ENCODE measurements around the gene ZC2HC1C. TPM values are rescaled to one million over a fixed set of nuclear protein-coding genes. Genes with fewer than 3 reads are reported as not detected.
"Not testable (repeated sequence)": the region's sequence is repeated elsewhere in the genome, so short reads cannot be mapped to it uniquely, and the experiment has no call there.

The ZC2HC1C gene
- total RNA-seq, 3 donors from 2014 or later = 4.0 to 4.8 (median 4.7) TPM

DNA sequence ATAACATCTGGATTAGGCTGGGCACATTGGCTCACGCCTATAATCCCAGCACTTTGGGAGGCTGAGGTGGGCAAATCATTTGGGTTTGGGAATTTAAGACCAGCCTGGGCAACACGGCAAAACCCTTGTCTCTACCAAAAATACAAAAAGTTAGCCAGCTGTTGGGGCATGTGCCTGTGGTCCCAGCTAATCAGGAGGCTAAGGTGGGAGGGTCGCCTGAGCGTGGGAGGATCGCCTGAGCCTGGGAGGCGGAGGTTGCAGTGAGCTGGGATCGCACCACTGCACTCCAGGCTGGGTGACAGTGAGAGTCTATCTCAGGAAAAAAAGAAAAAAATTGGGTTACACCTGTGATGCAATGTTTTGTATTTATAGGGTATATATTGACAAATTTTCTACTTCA, 52.1 kb downstream of the ZC2HC1C start:
- no peaks in the 10 kb centered on the region for H3K9me3 ChIP-seq
- no peaks in the 10 kb centered on the region for H3K36me3 ChIP-seq (ENCODE audit: low read depth)
- peaks cover 11% of the 10 kb centered on the region for H3K4me1 ChIP-seq (ENCODE audit: low read depth)
- H3K4me3 ChIP-seq = no peak overlapping the region
- TF ChIP-seq, protein P1, sequence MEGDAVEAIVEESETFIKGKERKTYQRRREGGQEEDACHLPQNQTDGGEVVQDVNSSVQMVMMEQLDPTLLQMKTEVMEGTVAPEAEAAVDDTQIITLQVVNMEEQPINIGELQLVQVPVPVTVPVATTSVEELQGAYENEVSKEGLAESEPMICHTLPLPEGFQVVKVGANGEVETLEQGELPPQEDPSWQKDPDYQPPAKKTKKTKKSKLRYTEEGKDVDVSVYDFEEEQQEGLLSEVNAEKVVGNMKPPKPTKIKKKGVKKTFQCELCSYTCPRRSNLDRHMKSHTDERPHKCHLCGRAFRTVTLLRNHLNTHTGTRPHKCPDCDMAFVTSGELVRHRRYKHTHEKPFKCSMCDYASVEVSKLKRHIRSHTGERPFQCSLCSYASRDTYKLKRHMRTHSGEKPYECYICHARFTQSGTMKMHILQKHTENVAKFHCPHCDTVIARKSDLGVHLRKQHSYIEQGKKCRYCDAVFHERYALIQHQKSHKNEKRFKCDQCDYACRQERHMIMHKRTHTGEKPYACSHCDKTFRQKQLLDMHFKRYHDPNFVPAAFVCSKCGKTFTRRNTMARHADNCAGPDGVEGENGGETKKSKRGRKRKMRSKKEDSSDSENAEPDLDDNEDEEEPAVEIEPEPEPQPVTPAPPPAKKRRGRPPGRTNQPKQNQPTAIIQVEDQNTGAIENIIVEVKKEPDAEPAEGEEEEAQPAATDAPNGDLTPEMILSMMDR (IDR thresholded peaks at IDR 0.05) = no peak
- no peak for ATAC-seq
- intact Hi-C loops (cut with DNase I, micrococcal nuclease) = no loop called here
- DNase-seq = no peak

DNA sequence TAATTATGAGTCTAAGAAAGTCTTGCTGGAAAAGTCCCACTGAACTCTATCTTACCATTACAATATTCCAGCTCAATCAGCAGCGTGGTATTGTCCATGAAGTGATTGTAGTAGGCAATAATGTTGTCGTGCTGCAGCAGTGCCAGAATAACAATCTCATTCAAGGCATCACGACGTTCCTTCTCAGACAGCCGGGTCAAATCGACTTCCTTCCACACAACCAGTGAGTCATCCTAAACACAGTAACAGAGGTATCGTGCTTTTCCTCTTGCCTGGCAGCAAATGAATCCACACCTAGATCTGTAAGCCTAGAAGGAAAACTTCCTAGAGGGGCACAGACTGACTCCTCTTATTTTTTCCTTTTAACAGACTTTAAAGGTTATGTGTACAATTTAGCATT, 54.5 kb downstream of the ZC2HC1C start:
- DNase-seq = no peak
- H3K4me1 ChIP-seq (ENCODE audit: low read depth) = peaks cover 28% of the 10 kb centered on the region
- peak; percentile 41 for ATAC-seq

DNA sequence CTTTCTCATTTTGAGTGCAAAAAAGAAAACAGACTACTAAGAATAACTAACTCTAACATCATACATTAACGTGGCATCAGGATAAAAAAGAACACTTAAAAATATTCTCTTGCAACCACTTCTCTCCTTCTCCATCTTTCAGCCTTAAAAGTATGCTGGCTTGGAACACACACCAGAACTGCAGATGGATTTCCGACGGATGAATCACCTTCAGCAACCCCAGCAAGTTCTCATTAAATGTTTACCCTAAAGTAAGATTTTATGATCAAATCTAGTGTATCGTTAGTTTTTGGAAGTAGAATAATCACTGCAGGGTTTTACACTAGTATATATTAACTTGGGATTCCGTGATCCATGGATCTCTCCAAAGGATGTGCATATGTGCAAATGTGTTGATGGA, 56.2 kb downstream of the ZC2HC1C start:
- Histone ChIP-seq H3K9me3 (no peaks in the 10 kb centered on the region), H3K4me1 (ENCODE audit: low read depth) (peaks cover 28% of the 10 kb centered on the region), H3K36me3 (ENCODE audit: low read depth) (no peaks in the 10 kb centered on the region), H3K4me3 (no peak overlapping the region)
- DNase-seq (no peak), ATAC-seq (no peak)
- intact Hi-C loops (cut with DNase I, micrococcal nuclease) = loop anchor here in 1 of 2 donors (5.0 kb wide), 1 partner anchor 172 kb away; no protein-coding TSS in a partner anchor
- TF ChIP-seq, protein P1 (IDR thresholded peaks at IDR 0.05) = no peak

More for the DNA sequence above, 54.5 kb downstream of the ZC2HC1C start:
- TF ChIP-seq, protein P1 (IDR thresholded peaks at IDR 0.05) = no peak
- H3K4me3 ChIP-seq = no peak overlapping the region
- H3K36me3 ChIP-seq (ENCODE audit: low read depth) = no peaks in the 10 kb centered on the region
- intact Hi-C loops (cut with DNase I, micrococcal nuclease) = no loop called here
- H3K9me3 ChIP-seq = no peaks in the 10 kb centered on the region

DNA sequence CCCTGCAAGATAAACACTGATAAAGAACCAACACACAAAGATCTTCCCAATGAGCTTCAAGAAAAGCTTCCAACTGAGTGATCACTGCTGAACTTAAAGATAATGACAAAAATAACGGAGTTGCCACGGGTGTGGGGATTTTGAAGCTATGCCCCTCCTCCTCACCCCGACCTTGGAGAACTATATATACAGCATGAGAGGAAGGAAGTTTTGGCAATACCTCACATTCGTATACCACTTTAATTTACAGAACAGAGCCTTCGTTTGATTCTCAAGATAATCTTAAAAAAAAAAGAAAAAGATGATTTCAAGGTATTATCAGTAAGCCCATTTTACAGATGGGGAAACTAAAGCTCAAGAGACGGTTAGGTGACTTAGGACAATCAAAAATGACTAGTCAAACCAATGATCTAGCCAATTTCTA, 56.7 kb downstream of the ZC2HC1C start:
- Histone ChIP-seq H3K9me3 (no peaks in the 10 kb centered on the region), H3K36me3 (ENCODE audit: low read depth) (no peaks in the 10 kb centered on the region), H3K4me1 (ENCODE audit: low read depth) (peaks cover 28% of the 10 kb centered on the region), H3K4me3 (peak overlapping the region; percentile 60)
- intact Hi-C loops (cut with DNase I, micrococcal nuclease) = loop anchor here in 1 of 2 donors (5.0 kb wide), 1 partner anchor 171 kb away; no protein-coding TSS in a partner anchor
- no peak for ATAC-seq
- DNase-seq = no peak
- TF ChIP-seq, protein P1 (IDR thresholded peaks at IDR 0.05) = no peak

DNA sequence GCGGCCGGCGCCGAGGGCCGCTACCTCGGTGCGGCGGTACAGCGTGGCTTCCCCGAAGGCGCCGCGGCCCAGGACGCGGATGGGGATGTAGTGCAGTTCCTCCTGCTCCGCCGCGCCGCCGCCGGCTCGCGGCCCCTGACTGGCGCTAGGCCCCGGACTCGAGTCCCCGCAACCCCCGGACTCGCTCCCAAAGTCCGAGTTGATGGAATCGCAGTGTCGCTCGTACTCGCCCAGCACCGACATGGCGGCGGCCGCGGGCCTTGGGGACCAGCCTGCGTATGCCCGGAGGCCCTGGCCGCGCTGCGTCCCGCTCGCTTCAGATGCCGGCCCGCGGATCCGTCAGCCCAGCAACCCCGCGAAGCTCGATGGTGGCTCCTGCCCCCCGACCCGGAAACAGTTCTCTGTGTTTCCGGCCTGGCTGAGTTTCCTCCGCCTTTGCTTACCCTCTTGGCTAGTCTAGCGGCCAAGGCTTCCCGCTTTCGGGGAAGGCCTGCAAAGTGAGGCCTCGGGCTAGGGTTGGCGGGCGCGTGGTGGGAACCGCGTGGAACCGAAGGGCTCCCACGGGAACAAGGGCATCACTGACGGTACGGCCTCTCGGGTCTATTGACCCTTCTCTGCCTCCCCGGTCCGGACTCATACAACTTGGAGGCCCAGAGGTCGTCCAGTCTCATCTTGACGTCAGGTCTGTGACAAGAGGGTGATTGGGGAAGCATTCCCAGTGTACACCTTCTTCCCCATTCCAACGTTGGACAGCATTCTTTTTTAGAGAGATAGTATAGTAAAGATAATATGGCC, 57.4 kb downstream of the ZC2HC1C start, which contains the start of gene NEK9:
TSS of gene NEK9 (minus strand) at position 370 of the 795 bp plus-strand sequence. CDS start at position 243, 127 bp downstream.
- DNase-seq (peak; percentile 92 to 95 (median 92)), ATAC-seq (peak; percentile 92)
- Histone ChIP-seq H3K4me3 (peak within 1 kb of the TSS; percentile 60), H3K36me3 (ENCODE audit: low read depth) (no peaks in the 10 kb centered on the region), H3K9me3 (no peaks in the 10 kb centered on the region), H3K4me1 (ENCODE audit: low read depth) (peaks cover 28% of the 10 kb centered on the region)
- TF ChIP-seq, protein P1 (IDR thresholded peaks at IDR 0.05) = no peak
- intact Hi-C loops (cut with DNase I, micrococcal nuclease) = loop anchor here in 1 of 2 donors (5.0 kb wide), 1 partner anchor 170 kb away; no protein-coding TSS in a partner anchor

DNA sequence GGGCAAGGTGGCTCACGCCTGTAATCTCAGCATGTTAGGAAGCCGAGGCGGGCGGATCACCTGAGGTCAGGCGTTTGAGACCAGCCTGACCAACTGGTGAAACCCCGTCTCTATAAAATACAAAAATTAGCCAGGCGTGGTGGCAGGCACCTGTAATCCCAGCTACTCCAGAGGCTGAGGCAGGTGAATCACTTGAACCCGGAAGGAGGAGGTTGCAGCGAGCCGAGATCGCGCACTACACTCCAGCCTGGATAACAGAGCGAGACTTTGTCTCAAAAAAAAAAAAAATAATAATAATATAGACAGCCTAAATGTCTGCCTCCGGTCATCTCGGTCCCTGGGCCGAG, 58.0 kb downstream of the ZC2HC1C start:
- peak; percentile 63 to 69 (median 66) for DNase-seq
- not testable (repeated sequence) for H3K36me3 ChIP-seq (ENCODE audit: low read depth); H3K9me3 ChIP-seq
- peak; percentile 60 for ATAC-seq
- Histone ChIP-seq H3K4me3 (peak overlapping the region; percentile 60), H3K4me1 (ENCODE audit: low read depth) (peaks cover 29% of the 10 kb centered on the region)
- intact Hi-C loops (cut with DNase I, micrococcal nuclease) = loop anchor here in 1 of 2 donors (5.0 kb wide), 1 partner anchor 170 kb away; no protein-coding TSS in a partner anchor

Measured in mucosa of descending colon (tissue), 3 donors.